KMS-11 (cell line): ENCODE results near the gene CSAG1.
"Not testable (repeated sequence)": the region's sequence is repeated elsewhere in the genome, so short reads cannot be mapped to it uniquely, and the experiment has no call there.

ENCODE experiments used
- H2AFZ ChIP-seq: fragments of 200-600 bp; sonication (generic); 2 replicates; pipeline ENCODE4 v1.6.1; 2016; ENCODE audit warnings: antibody characterized with exemption, mixed run types, low read depth
- H3K27ac ChIP-seq: fragments of 200-600 bp; sonication (generic); 2 replicates; pipeline ENCODE4 v1.6.1; 2016; ENCODE audit warnings: mild to moderate bottlenecking, mixed run types
- H3K27me3 ChIP-seq: fragments of 200-600 bp; sonication (generic); 2 replicates; pipeline ENCODE4 v1.6.1; 2017; ENCODE audit warnings: mild to moderate bottlenecking, low read depth, mixed run types, moderate library complexity; ENCODE audit not compliant: insufficient read depth
- H3K36me3 ChIP-seq: fragments of 200-600 bp; sonication (generic); 2 replicates; pipeline ENCODE4 v1.6.1; 2017; ENCODE audit warnings: mild to moderate bottlenecking, mixed run types; ENCODE audit not compliant: insufficient read depth
- H3K4me1 ChIP-seq: fragments of 200-600 bp; sonication (generic); 2 replicates; pipeline ENCODE4 v1.6.1; 2016; ENCODE audit warnings: mild to moderate bottlenecking, low read depth, mixed run types; ENCODE audit not compliant: poor library complexity, severe bottlenecking
- H3K4me2 ChIP-seq: fragments of 200-600 bp; sonication (generic); 2 replicates; pipeline ENCODE4 v1.7.0; 2016; ENCODE audit warnings: mild to moderate bottlenecking, mixed run types
- H3K4me3 ChIP-seq: fragments of 200-600 bp; sonication (generic); IDR thresholded peaks from 2 replicates; pipeline ENCODE4 v1.6.1; 2017; ENCODE audit warnings: low read depth, low read length, mixed read lengths; ENCODE audit not compliant: insufficient read depth
- H3K79me2 ChIP-seq: fragments of 200-600 bp; sonication (generic); 2 replicates; pipeline ENCODE4 v1.6.1; 2016; ENCODE audit warnings: low read depth, mixed run types; ENCODE audit not compliant: insufficient read depth
- H3K9ac ChIP-seq: fragments of 200-600 bp; sonication (generic); 2 replicates; pipeline ENCODE4 v1.6.1; 2016; ENCODE audit warnings: mild to moderate bottlenecking, mixed run types
- H4K20me1 ChIP-seq: fragments of 200-600 bp; sonication (generic); 2 replicates; pipeline ENCODE4 v1.6.1; 2016; ENCODE audit warnings: mild to moderate bottlenecking, mixed run types; ENCODE audit not compliant: insufficient read depth
- CTCF ChIP-seq: fragments of 200-600 bp; sonication (generic); conservative IDR thresholded peaks from 2 replicates; pipeline ENCODE4 v1.6.1; 2017; ENCODE audit warnings: low read depth, mild to moderate bottlenecking, antibody characterized with exemption, low read length, moderate library complexity, mixed read lengths

The CSAG1 gene, protein sequence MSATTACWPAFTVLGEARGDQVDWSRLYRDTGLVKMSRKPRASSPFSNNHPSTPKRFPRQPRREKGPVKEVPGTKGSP

GRCh38 chrX:152733261-152733975 is at the start of gene CSAG1, which contains the start of gene MAGEA12:
Gene CSAG1 (minus strand): TSS chrX:152733721. CDS start chrX:152732460, 1,261 bp downstream.
Gene MAGEA12 (plus strand): TSS chrX:152733757. CDS start chrX:152736162, 2,405 bp downstream.
- H3K9ac ChIP-seq: no peak within 1 kb of the TSS
- no peak within 1 kb of the TSS for H2AFZ ChIP-seq

DNA sequence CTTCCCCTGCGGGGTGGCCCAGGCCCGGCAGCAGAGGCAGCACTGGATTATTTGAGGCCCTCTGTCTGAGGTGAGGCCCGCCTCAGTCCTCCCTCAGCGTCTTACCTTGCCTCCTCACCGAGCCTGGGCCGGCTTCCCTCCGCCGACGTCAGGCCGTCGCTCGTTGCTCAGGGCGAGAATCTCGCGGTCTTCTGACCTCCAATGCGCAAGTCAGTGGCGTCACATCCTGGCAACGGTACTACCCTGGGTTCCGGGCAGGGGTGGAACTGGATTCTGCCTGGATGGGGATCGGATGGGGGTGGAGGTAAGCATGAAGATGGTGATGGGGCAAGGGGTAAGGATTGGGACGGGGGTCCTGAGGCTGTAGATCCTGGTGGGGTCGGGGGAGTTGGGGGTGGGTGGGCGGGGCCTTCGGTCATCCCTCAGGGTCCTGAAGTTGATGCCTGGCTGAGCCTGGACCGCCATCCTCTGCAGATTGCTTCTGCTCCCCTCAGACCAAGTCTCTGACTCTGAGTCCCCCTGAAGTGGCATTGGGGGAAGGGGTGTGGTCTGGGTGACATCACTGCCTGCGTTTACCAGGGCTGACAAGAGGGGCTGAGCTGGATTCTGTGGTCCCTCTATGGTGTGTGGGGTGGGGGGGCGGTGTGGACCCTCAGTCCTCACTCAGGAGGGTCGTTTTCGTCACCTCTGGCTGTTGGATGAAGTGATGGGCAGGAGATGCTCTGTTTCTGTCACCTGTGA is 36.2 kb upstream of the CSAG1 start, which contains the start of gene MAGEA6:
Gene MAGEA6, minus strand, starts transcription at position 141 of the 741 bp plus-strand sequence. CDS start 2,039 bp downstream, outside the sequence.
- H3K36me3 ChIP-seq, H3K4me2 ChIP-seq, H3K4me1 ChIP-seq, H3K27ac ChIP-seq, H3K27me3 ChIP-seq, H3K4me3 ChIP-seq, H3K79me2 ChIP-seq, H4K20me1 ChIP-seq, H3K9ac ChIP-seq, H2AFZ ChIP-seq: not testable (repeated sequence)

More at GRCh38 chrX:152733261-152733975, at the start of gene CSAG1, which contains the start of gene MAGEA12:
- Histone ChIP-seq H3K36me3 (no peaks in the 10 kb centered on the region), H3K27ac (no peak within 1 kb of the TSS), H3K4me1 (no peaks in the 10 kb centered on the region), H4K20me1 (no peaks in the 10 kb centered on the region), H3K4me3 (no peak within 1 kb of the TSS), H3K4me2 (no peak within 1 kb of the TSS), H3K27me3 (no peaks in the 10 kb centered on the region), H3K79me2 (no peaks in the 10 kb centered on the region)
- no peak for TF ChIP-seq CTCF

DNA sequence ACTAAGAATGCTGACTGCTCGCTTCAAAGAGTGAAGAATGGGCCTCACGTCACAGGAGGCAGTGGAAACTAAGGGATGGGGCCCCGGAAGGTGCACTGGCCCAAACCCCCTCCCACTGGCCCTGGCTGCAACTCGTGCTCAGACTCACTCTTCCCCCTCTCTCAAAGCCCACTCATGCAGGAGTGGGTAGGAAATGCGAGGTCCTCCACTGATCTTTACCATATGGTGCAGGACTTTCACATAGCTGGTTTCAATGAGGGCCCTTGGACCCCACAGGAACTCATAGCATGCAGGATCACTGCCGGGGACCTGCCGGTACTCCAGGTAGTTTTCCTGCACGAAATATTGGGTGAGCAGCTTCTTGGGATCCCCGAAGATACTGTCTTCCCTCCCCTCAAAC is 33.0 kb upstream of the CSAG1 start:
- H2AFZ ChIP-seq, H3K79me2 ChIP-seq: not testable (repeated sequence)

DNA sequence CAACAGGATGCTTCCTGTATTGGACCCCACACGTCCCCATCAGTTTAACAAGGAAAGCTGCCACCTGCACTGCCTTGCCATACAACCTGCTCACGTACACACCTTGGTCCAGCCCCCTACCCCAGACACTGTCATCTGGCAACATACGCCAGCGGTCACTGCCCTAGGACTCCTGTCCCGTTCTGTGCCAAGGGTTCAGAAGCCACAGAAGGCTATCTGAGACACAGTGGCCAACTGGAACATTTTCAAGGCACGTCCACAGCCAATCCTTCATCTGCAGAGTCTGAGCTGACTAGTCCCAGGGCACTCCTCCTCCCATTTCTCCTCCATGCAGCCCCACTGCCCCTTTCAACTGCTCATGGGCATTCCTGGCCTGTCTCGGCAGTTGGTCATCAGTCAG is 28.1 kb upstream of the CSAG1 start:
- not testable (repeated sequence) for H3K9ac ChIP-seq, H3K36me3 ChIP-seq, H4K20me1 ChIP-seq, H3K4me3 ChIP-seq, H3K27me3 ChIP-seq, H3K4me1 ChIP-seq, H3K4me2 ChIP-seq, H2AFZ ChIP-seq, H3K27ac ChIP-seq, H3K79me2 ChIP-seq

More for the DNA sequence above, 33.0 kb upstream of the CSAG1 start:
- not testable (repeated sequence) for H3K9ac ChIP-seq, H3K36me3 ChIP-seq, H3K27ac ChIP-seq, H3K4me1 ChIP-seq, H3K4me3 ChIP-seq, H4K20me1 ChIP-seq, H3K4me2 ChIP-seq, H3K27me3 ChIP-seq

DNA sequence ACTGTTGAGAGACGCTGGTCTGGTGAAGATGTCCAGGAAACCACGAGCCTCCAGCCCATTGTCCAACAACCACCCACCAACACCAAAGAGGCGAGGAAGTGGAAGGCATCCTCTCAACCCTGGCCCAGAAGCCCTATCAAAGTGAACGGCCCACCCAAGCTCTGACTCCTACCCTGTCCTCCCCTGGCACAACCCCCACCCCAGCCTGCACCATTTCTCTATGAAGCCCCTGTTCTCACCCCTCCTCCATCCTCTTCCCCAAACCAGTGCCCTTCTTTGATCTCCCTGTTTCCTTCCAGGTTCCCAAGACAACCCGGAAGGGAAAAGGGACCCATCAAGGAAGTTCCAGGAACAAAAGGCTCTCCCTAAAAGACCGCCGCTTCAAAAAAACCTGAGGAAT is 26.0 kb upstream of the CSAG1 start:
- not testable (repeated sequence) for H3K9ac ChIP-seq, H4K20me1 ChIP-seq, H3K36me3 ChIP-seq, H2AFZ ChIP-seq, H3K27me3 ChIP-seq, H3K27ac ChIP-seq, H3K4me2 ChIP-seq, H3K4me1 ChIP-seq, H3K4me3 ChIP-seq, H3K79me2 ChIP-seq

DNA sequence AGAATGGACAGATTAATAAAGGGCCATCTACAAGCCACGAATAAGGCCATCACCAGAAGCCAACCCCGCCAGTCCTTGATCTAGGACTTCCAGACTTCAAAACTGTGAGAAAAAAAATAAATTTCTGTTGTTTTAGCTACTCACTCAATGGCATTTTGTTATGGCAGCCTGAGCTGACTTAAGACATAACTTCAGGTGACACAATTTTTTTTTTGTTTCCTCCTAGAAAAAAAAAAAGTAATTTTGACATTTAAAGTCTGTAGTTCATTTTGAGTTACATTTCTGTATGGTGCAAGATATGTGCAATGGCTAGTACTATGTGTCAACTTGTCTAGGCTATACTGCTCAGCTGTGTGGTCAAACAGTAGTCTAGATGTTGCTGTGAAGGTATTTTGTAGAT is 25.4 kb upstream of the CSAG1 start, which contains the start of gene CSAG3:
Gene CSAG3, plus strand, starts transcription at position 301 of the 400 bp plus-strand sequence.
- not testable (repeated sequence) for H3K4me2 ChIP-seq, H3K4me3 ChIP-seq, H2AFZ ChIP-seq, H3K9ac ChIP-seq, H3K4me1 ChIP-seq, H3K27ac ChIP-seq, H4K20me1 ChIP-seq, H3K27me3 ChIP-seq, H3K79me2 ChIP-seq, H3K36me3 ChIP-seq

GRCh38 chrX:152754871-152755270 is 21.4 kb upstream of the CSAG1 start:
- not testable (repeated sequence) for H3K27ac ChIP-seq

DNA sequence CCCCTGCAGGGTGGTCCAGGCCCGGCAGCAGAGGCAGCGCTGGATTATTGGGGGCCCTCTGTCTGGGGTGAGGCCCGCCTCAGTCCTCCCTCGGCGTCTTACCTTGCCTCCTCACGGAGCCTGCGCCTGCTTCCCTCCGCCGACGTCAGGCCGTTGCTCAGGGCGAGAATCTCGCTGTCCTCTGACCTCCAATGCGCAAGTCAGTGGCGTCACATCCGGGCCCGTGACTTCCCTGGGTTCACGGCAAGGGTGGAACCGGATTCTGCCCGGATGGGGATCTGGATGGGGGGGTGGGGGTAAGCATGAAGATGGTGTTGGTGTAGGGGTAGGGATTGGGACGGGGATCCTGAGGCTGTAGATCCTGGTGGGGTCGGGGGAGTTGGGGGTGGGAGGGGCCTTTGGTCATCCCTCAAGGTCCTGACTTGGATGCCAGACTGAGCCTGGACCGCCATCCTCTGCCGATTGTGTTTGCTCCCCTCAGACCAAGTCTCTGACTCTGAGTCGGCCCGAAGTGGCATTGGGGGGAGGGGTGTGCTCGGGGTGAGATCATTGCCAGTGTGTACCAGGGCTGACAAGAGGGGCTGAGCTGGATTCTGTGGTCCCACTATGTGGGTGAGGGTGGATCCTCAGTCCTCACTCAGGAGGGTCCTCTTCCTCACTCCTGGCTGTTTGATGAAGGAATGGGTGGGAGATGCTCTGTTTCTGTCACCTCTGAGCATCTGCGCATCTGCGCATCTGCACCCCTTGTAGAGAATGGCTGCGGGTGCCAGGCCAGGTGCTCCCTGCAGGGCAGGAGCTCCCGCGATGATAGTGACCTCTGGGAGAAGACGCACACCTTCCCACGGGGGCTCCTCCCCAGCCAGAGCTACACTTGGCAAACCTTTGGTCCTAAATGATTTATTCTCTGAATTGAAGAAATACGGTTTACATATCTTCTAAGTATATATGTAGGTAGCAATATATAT is 20.4 kb upstream of the CSAG1 start, which contains the start of gene MAGEA2:
Gene MAGEA2, minus strand, starts transcription at position 157 of the 965 bp plus-strand sequence. CDS start 2,479 bp downstream, outside the sequence.
- not testable (repeated sequence) for H3K79me2 ChIP-seq, H3K4me3 ChIP-seq, H3K27me3 ChIP-seq, H3K36me3 ChIP-seq, H3K4me1 ChIP-seq, H2AFZ ChIP-seq, H3K9ac ChIP-seq, H3K4me2 ChIP-seq, H3K27ac ChIP-seq, H4K20me1 ChIP-seq

More at GRCh38 chrX:152754871-152755270, 21.4 kb upstream of the CSAG1 start:
- H3K79me2 ChIP-seq, H3K4me2 ChIP-seq, H3K4me1 ChIP-seq, H3K27me3 ChIP-seq, H2AFZ ChIP-seq, H3K36me3 ChIP-seq, H3K4me3 ChIP-seq, H3K9ac ChIP-seq, H4K20me1 ChIP-seq: not testable (repeated sequence)
